WTC11 (cell line): ENCODE results near the gene NCCRP1. TPM values are rescaled to one million over a fixed set of nuclear protein-coding genes. Genes with fewer than 3 reads are reported as not detected.

ENCODE experiments used
- ATAC-seq: fragments of 200-7000 bp; cut with Tn5 transposase; 2 replicates; pipeline ENCODE4 v1.10.0; 2021; ENCODE audit warnings: mild to moderate bottlenecking, moderate library complexity
- CTCF ChIA-PET: fragments of 300-600 bp; sonication (Branson Sonifier 250); formaldehyde crosslinking; loops from one replicate; lab custom pipeline; 2021; ENCODE audit warnings: antibody characterized with exemption; lab: Charles Lee
- POLR2A ChIA-PET: fragments of 350-600 bp; sonication (Branson Sonifier 250); formaldehyde crosslinking; loops from one replicate; lab custom pipeline; 2021; ENCODE audit warnings: antibody characterized with exemption; lab: Charles Lee
- DNase-seq: peaks from one replicate; pipeline ENCODE4 v3.0.0; 2021; ENCODE audit warnings: low spot score
- H3K27ac Mint-ChIP-seq: 2 replicates; pipeline ENCODE4 v1.8.0; 2021; ENCODE audit warnings: mixed read lengths
- H3K27me3 Mint-ChIP-seq: 2 replicates; pipeline ENCODE4 v1.8.0; 2021; ENCODE audit warnings: low read depth, mild to moderate bottlenecking, moderate library complexity, mixed read lengths
- H3K36me3 Mint-ChIP-seq: 2 replicates; pipeline ENCODE4 v1.8.0; 2021; ENCODE audit warnings: mixed read lengths
- H3K4me1 Mint-ChIP-seq: 2 replicates; pipeline ENCODE4 v1.8.0; 2022; ENCODE audit warnings: mixed read lengths
- H3K4me3 Mint-ChIP-seq: 2 replicates; pipeline ENCODE4 v1.8.0; 2021; ENCODE audit warnings: mild to moderate bottlenecking, moderate library complexity, mixed read lengths
- H3K9me3 Mint-ChIP-seq: 2 replicates; pipeline ENCODE4 v1.8.0; 2021; ENCODE audit warnings: mixed read lengths
- ARID4B ChIP-seq: sonication (generic); formaldehyde crosslinking; IDR thresholded peaks from 2 replicates; pipeline ENCODE4 v1.8.0; 2023; ENCODE audit warnings: missing genetic modification reagents, mild to moderate bottlenecking, borderline replicate concordance
- ELF4 ChIP-seq: sonication (generic); formaldehyde crosslinking; IDR thresholded peaks from 2 replicates; pipeline ENCODE4 v1.8.1; 2022; ENCODE audit warnings: low read depth, mild to moderate bottlenecking, moderate library complexity, missing genetic modification reagents
- ERG ChIP-seq: fragments of 250-450 bp; sonication (Bioruptor Pico); IDR thresholded peaks from 2 replicates; pipeline ENCODE4 v1.8.0; 2021; ENCODE audit warnings: mild to moderate bottlenecking
- GABPB1 ChIP-seq: sonication (generic); formaldehyde crosslinking; IDR thresholded peaks from 2 replicates; pipeline ENCODE4 v1.8.1; 2023; ENCODE audit warnings: mild to moderate bottlenecking, missing genetic modification reagents
- IRF2 ChIP-seq: sonication (generic); formaldehyde crosslinking; IDR thresholded peaks from 2 replicates; pipeline ENCODE4 v1.8.0; 2022; ENCODE audit warnings: low read depth, missing genetic modification reagents, borderline replicate concordance
- NR2C2 ChIP-seq: sonication (generic); formaldehyde crosslinking; IDR thresholded peaks from 2 replicates; pipeline ENCODE4 v1.8.0; 2022; ENCODE audit warnings: mild to moderate bottlenecking, missing genetic modification reagents
- NR3C1 ChIP-seq: sonication (generic); formaldehyde crosslinking; conservative IDR thresholded peaks from 2 replicates; pipeline ENCODE4 v1.8.1; 2023; ENCODE audit warnings: low read depth, mild to moderate bottlenecking, missing genetic modification reagents
- RORB ChIP-seq: fragments of 250-450 bp; sonication (Bioruptor Pico); IDR thresholded peaks from 2 replicates; pipeline ENCODE4 v1.9.0; 2021; ENCODE audit warnings: mild to moderate bottlenecking
- SOX15 ChIP-seq: fragments of 250-450 bp; sonication (Bioruptor Pico); IDR thresholded peaks from 2 replicates; pipeline ENCODE4 v1.9.0; 2021; ENCODE audit warnings: mild to moderate bottlenecking
- TP53 ChIP-seq: sonication (generic); formaldehyde crosslinking; IDR thresholded peaks from 2 replicates; pipeline ENCODE4 v1.8.1; 2023; ENCODE audit warnings: mild to moderate bottlenecking, missing genetic modification reagents
- ZNF232 ChIP-seq: sonication (generic); formaldehyde crosslinking; IDR thresholded peaks from 2 replicates; pipeline ENCODE4 v1.8.0; 2022; ENCODE audit warnings: mild to moderate bottlenecking, missing genetic modification reagents
- ZNF416 ChIP-seq: fragments of 250-450 bp; sonication (Bioruptor Pico); IDR thresholded peaks from 2 replicates; pipeline ENCODE4 v1.9.0; 2021; ENCODE audit warnings: mild to moderate bottlenecking, inconsistent platforms
- ZNF423 ChIP-seq: fragments of 250-450 bp; sonication (Bioruptor Pico); IDR thresholded peaks from 2 replicates; pipeline ENCODE4 v2.1.2; 2022; ENCODE audit warnings: mild to moderate bottlenecking, moderate library complexity
- ZNF671 ChIP-seq: fragments of 250-450 bp; sonication (Bioruptor Pico); IDR thresholded peaks from 2 replicates; pipeline ENCODE4 v1.8.0; 2021; ENCODE audit warnings: mild to moderate bottlenecking
- total RNA-seq: library from RNA; stranded (reverse); gene quantifications from 3 replicates; pipeline ENCODE4 v1.2.3, GENCODE V29; 2021
- TF ChIP-seq, protein P1 (sequence below): sonication (generic); formaldehyde crosslinking; IDR thresholded peaks from 2 replicates; pipeline ENCODE4 v1.8.1; 2023; ENCODE audit warnings: mild to moderate bottlenecking, missing genetic modification reagents
- TF ChIP-seq, protein P2 (sequence below): sonication (generic); formaldehyde crosslinking; IDR thresholded peaks from 2 replicates; pipeline ENCODE4 v1.8.1; 2023; ENCODE audit warnings: mild to moderate bottlenecking, moderate library complexity, missing genetic modification reagents

NCCRP1 gene
- total RNA-seq, 1 experiment from 2014 or later: 2.0 TPM

DNA sequence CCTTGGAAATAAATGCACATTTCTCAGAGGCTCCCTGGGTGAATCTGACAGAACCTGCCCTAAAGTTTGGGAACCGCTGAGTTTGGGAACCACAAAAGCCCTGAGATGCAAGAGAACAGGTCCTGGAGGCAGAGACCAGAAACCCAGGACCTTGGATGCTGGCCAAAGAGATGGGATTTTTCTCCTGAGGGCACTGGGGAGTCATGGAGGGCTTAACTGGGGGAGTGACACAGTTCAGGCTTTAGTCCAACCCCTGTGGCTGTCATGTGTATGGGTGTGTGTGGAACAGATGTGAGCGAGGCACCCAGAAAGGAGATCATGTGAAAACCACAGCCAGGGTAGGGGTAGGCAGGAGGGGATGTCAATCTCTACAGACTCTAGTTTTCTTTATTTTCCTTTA lies 3.9 kb upstream of the NCCRP1 start:
- ChIA-PET CTCF (no interaction called here), POLR2A (no interaction called here)
- peaks cover 21% of the 10 kb centered on the region for H3K4me1 Mint-ChIP-seq
- H3K4me3 Mint-ChIP-seq: no peak overlapping the region
- H3K27me3 Mint-ChIP-seq: peaks cover 37% of the 10 kb centered on the region
- H3K36me3 Mint-ChIP-seq: no peaks in the 10 kb centered on the region
- H3K27ac Mint-ChIP-seq: no peak overlapping the region
- TF ChIP-seq, protein P1, sequence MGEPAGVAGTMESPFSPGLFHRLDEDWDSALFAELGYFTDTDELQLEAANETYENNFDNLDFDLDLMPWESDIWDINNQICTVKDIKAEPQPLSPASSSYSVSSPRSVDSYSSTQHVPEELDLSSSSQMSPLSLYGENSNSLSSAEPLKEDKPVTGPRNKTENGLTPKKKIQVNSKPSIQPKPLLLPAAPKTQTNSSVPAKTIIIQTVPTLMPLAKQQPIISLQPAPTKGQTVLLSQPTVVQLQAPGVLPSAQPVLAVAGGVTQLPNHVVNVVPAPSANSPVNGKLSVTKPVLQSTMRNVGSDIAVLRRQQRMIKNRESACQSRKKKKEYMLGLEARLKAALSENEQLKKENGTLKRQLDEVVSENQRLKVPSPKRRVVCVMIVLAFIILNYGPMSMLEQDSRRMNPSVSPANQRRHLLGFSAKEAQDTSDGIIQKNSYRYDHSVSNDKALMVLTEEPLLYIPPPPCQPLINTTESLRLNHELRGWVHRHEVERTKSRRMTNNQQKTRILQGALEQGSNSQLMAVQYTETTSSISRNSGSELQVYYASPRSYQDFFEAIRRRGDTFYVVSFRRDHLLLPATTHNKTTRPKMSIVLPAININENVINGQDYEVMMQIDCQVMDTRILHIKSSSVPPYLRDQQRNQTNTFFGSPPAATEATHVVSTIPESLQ (CRISPR knock-in tag): no peak
- no peak for TF ChIP-seq ERG (CRISPR knock-in tag)
- no peak for TF ChIP-seq ZNF423 (CRISPR knock-in tag)
- TF ChIP-seq GABPB1 (CRISPR knock-in tag): no peak
- TF ChIP-seq ELF4 (CRISPR knock-in tag): no peak
- no peak for TF ChIP-seq ZNF416 (CRISPR knock-in tag)
- no peak for TF ChIP-seq IRF2 (CRISPR knock-in tag)
- DNase-seq (no peak), ATAC-seq (no peak)
- H3K9me3 Mint-ChIP-seq: no peaks in the 10 kb centered on the region

DNA sequence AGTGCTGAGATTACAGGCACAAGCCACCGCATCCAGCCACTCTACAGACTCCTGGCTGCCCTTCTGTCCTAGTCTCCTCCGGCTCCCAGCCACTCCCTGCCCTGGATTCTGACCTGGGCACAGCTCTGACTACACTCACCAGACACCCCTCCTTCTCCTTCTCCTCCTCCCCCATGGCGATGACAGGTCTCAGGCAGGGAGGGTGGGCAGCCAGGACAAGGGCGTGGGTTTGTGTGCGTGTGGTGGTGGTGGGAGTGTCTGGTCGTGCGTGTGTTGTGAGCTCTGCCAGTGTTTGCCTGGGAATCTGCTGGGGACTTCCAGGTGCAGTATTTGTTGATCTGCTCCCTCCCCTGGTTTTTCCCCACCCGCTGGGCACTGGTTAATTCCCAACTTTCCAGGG lies 3.0 kb upstream of the NCCRP1 start:
- Mint-ChIP-seq H3K9me3 (no peaks in the 10 kb centered on the region), H3K36me3 (no peaks in the 10 kb centered on the region), H3K4me3 (no peak overlapping the region), H3K27me3 (peaks cover 46% of the 10 kb centered on the region), H3K4me1 (peaks cover 22% of the 10 kb centered on the region), H3K27ac (no peak overlapping the region; the same call in 1 of the 2 replicates)
- DNase-seq (no peak), ATAC-seq (no peak)
- no peak for TF ChIP-seq NR2C2
- no peak for TF ChIP-seq ARID4B (CRISPR knock-in tag)
- no peak for TF ChIP-seq NR3C1 (CRISPR knock-in tag)
- no peak for TF ChIP-seq ZNF671 (CRISPR knock-in tag)
- no peak for TF ChIP-seq SOX15 (CRISPR knock-in tag)
- no peak for TF ChIP-seq TP53 (CRISPR knock-in tag)
- no peak for TF ChIP-seq RORB (CRISPR knock-in tag)
- TF ChIP-seq ZNF416 (CRISPR knock-in tag): no peak
- TF ChIP-seq, protein P2, sequence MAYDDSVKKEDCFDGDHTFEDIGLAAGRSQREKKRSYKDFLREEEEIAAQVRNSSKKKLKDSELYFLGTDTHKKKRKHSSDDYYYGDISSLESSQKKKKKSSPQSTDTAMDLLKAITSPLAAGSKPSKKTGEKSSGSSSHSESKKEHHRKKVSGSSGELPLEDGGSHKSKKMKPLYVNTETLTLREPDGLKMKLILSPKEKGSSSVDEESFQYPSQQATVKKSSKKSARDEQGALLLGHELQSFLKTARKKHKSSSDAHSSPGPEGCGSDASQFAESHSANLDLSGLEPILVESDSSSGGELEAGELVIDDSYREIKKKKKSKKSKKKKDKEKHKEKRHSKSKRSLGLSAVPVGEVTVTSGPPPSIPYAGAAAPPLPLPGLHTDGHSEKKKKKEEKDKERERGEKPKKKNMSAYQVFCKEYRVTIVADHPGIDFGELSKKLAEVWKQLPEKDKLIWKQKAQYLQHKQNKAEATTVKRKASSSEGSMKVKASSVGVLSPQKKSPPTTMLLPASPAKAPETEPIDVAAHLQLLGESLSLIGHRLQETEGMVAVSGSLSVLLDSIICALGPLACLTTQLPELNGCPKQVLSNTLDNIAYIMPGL: no peak
- no peak for TF ChIP-seq ZNF232
- CTCF ChIA-PET: interaction anchor here (0.6 to 1.4 kb wide), 2 partner anchors 71 to 95 kb away, joined by 3 to 5 read pairs; no protein-coding TSS in a partner anchor
- POLR2A ChIA-PET: no interaction called here
